ENCODE data around the gene FOXP3. TPM values are rescaled to one million over a fixed set of nuclear protein-coding genes. Genes with fewer than 3 reads are reported as not detected.

Gene FOXP3
- total and polyA plus RNA-seq, 2 of the 4 experiments (the other 2 are of a cell fraction) = 0.05 TPM; not detected in 1

DNA sequence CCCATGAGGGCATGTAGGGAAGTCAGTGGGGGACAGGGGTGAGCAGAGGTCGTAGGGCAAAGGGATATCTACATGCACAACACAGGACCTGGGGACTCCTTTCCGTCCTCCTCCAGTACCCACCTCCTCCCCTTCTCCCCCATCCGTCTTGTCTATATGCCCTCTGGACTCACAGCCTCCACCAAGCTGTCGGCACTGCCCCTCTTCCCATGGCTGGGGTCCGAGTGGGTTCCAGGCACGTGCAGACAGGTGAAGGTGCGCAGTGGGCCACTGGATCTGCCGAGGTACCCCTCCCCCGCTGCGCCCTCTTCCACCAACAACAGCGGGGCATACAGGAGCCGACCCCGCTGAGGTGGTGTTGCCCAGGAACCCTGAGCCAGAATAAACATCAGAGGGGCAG lies 59.1 kb downstream of the FOXP3 start:
- in situ Hi-C loops (cut with MboI; ENCODE audit: low sequenced_read_pairs) = no loop called here
- Histone ChIP-seq H2AFZ (replicated peaks; ENCODE audit: low read length, poor library complexity) (no peak overlapping the region), H3K9ac (ENCODE audit: low read depth, low read length) (no peak overlapping the region), H3K23ac (ENCODE audit: low read depth, low read length) (no peak overlapping the region), H2BK20ac (ENCODE audit: low read depth, low read length) (no peak overlapping the region), H3K27me3 (ENCODE audit: control insufficient read depth, insufficient read depth, low read length) (peaks cover 13% of the 10 kb centered on the region), H2AK5ac (ENCODE audit: low read depth, low read length) (no peak overlapping the region), H2BK120ac (ENCODE audit: low read depth, low read length) (no peak overlapping the region), H4K5ac (ENCODE audit: low read depth, low read length) (no peak overlapping the region), H3K18ac (ENCODE audit: low read depth, low read length) (no peak overlapping the region), H2BK5ac (ENCODE audit: low read depth, low read length, poor library complexity, severe bottlenecking) (no peak overlapping the region), H3K9me3 (ENCODE audit: control insufficient read depth, insufficient read depth, low read length) (no peaks in the 10 kb centered on the region), H4K8ac (ENCODE audit: low read depth in 2 of 2, low read length in 2 of 2) (no peak overlapping the region), H2AK9ac (replicated peaks; ENCODE audit: low read depth, low read length, poor library complexity) (no peak overlapping the region), H3K56ac (ENCODE audit: extremely low read depth, insufficient read depth, low read length) (no peak overlapping the region), H4K91ac (ENCODE audit: insufficient read depth, low read depth, low read length) (no peak overlapping the region), H3K4me1 (ENCODE audit: control insufficient read depth, insufficient read depth, low read length) (no peaks in the 10 kb centered on the region), H2BK15ac (ENCODE audit: low read depth, low read length) (no peak overlapping the region), H3K4ac (ENCODE audit: low read depth, low read length) (no peak overlapping the region), H4K20me1 (ENCODE audit: insufficient read depth, low read length) (no peaks in the 10 kb centered on the region), H3K36me3 (ENCODE audit: control insufficient read depth, insufficient read depth, low read length) (no peaks in the 10 kb centered on the region), H3K79me1 (ENCODE audit: low read depth in 1 of 2, low read length in 2 of 2) (no peaks in the 10 kb centered on the region), H3K9me1 (ENCODE audit: insufficient read depth, low read length) (no peaks in the 10 kb centered on the region), H3K27ac (ENCODE audit: insufficient read depth, low read length) (no peak overlapping the region), H3K4me3 (ENCODE audit: insufficient read depth, low read depth, low read length) (no peak overlapping the region), H3K4me2 (ENCODE audit: low read depth, low read length) (no peak overlapping the region), H3K14ac (replicated peaks; ENCODE audit: low read depth, low read length) (no peak overlapping the region)
- no CpG with 5 or more reads among the region's 13 CpGs for WGBS, 2 experiments (ENCODE audit: extremely low coverage in 2 of 2, insufficient read length in 1 of 2)
- DNase-seq (no peak), ATAC-seq (ENCODE audit: low read depth) (no peak)
- BruUV-seq (replicated peaks) = no TSS peak
- CTCF ChIA-PET = no interaction called here
- intact Hi-C loops (cut with micrococcal nuclease) = no loop called here
- dilution Hi-C loops (cut with HindIII; ENCODE audit: low sequenced_read_pairs, unreplicated experiment) = no loop called here
- POLR2A ChIA-PET (ENCODE audit: unreplicated experiment) = no interaction called here
- TF ChIP-seq, protein P1, sequence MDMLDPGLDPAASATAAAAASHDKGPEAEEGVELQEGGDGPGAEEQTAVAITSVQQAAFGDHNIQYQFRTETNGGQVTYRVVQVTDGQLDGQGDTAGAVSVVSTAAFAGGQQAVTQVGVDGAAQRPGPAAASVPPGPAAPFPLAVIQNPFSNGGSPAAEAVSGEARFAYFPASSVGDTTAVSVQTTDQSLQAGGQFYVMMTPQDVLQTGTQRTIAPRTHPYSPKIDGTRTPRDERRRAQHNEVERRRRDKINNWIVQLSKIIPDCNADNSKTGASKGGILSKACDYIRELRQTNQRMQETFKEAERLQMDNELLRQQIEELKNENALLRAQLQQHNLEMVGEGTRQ (IDR thresholded peaks at IDR 0.05; ENCODE audit: low read depth, low read length) = no peak
- TF ChIP-seq FOS (IDR thresholded peaks at IDR 0.05; ENCODE audit: low read depth, low read length) (no peak), POLR2A (IDR thresholded peaks at IDR 0.05; ENCODE audit: low read depth, low read length) (no peak), RAD21 (IDR thresholded peaks at IDR 0.05; ENCODE audit: low read length) (no peak), NFE2L2 (IDR thresholded peaks at IDR 0.05; ENCODE audit: low read depth, low read length) (no peak), BHLHE40 (IDR thresholded peaks at IDR 0.05; ENCODE audit: low read depth, low read length) (no peak)
